Posterior vena cava (tissue), 2 donors: Measurements from ENCODE around the gene GABPB1. TPM values are rescaled to one million over a fixed set of nuclear protein-coding genes. Genes with fewer than 3 reads are reported as not detected.

Source experiments
- DNase-seq: peaks from one replicate; pipeline ENCODE4 v3.0.0-alpha.2; 2020; ENCODE audit warnings: low spot score
- intact Hi-C, 2 donors: fragments of 100-400 bp; cut with DNase I; formaldehyde crosslinking; loops; one replicate each; pipeline versions ENCODE4 v1.14.1 to v1.14.2; 2022 to 2023
- total RNA-seq, 2 donors: library from RNA; stranded (reverse); fragmentation: NEBNext Ultra II Directional; extraction: Animal tissue kit (Norgen Biotek cat#: 25700); gene quantifications; one replicate each; pipeline ENCODE4 v1.2.1, GENCODE V29; 2021
- donor health status: DM: yes; HTN: yes; CAD: no.
- donor health status: DM: yes; HTN: yes; CAD: no.

The GABPB1 gene
- total RNA-seq, 2 donors from 2014 or later: 11.6 to 16.7 TPM

- intact Hi-C loops: loop anchor here in 1 of 2 donors (10.0 kb wide), 1 partner anchor 71 kb away; the partner anchor contains the start of gene USP8
- no peak for DNase-seq
Observed at GRCh38 chr15:50353251-50353974, 1.6 kb downstream of the GABPB1 start.

GRCh38 chr15:50350621-50351020 lies 4.4 kb downstream of the GABPB1 start:
- no peak for DNase-seq
- intact Hi-C loops: loop anchor here in 1 of 2 donors (10.0 kb wide), 1 partner anchor 74 kb away; the partner anchor contains the start of gene USP8

- intact Hi-C loops: loop anchor here in 1 of 2 donors (5.0 kb wide), 1 partner anchor 277 kb away; no protein-coding TSS in a partner anchor
- no peak for DNase-seq
Observed at GRCh38 chr15:50345298-50345697, 9.7 kb downstream of the GABPB1 start.

GRCh38 chr15:50344006-50344464 lies 11.0 kb downstream of the GABPB1 start:
- no peak for DNase-seq
- intact Hi-C loops: no loop called here

GRCh38 chr15:50341616-50342136 lies 13.3 kb downstream of the GABPB1 start:
- no peak for DNase-seq
- intact Hi-C loops: no loop called here

- DNase-seq: no peak
- intact Hi-C loops: no loop called here
Observed at GRCh38 chr15:50340416-50340815, 14.6 kb downstream of the GABPB1 start.

GRCh38 chr15:50339717-50340116 lies 15.3 kb downstream of the GABPB1 start:
- DNase-seq: no peak
- intact Hi-C loops: no loop called here

- DNase-seq: no peak
- intact Hi-C loops: no loop called here
Observed at GRCh38 chr15:50335251-50335650, 19.7 kb downstream of the GABPB1 start.

- DNase-seq: no peak
- intact Hi-C loops: no loop called here
Observed at GRCh38 chr15:50333229-50333628, 21.8 kb downstream of the GABPB1 start.

GRCh38 chr15:50330921-50331320 lies 24.1 kb downstream of the GABPB1 start:
- intact Hi-C loops: no loop called here
- DNase-seq: no peak

GRCh38 chr15:50328116-50328515 lies 26.9 kb downstream of the GABPB1 start:
- DNase-seq: no peak
- intact Hi-C loops: loop anchor here in 1 of 2 donors (10.0 kb wide), 1 partner anchor 1123 kb away; no protein-coding TSS in a partner anchor

- intact Hi-C loops: loop anchor here in 1 of 2 donors (10.0 kb wide), 1 partner anchor 1117 kb away; no protein-coding TSS in a partner anchor
- no peak for DNase-seq
Observed at GRCh38 chr15:50321680-50322210, 33.3 kb downstream of the GABPB1 start.

- DNase-seq: no peak
- intact Hi-C loops: loop anchor here in 1 of 2 donors (10.0 kb wide), 1 partner anchor 1116 kb away; no protein-coding TSS in a partner anchor
Observed at GRCh38 chr15:50320504-50320903, 34.5 kb downstream of the GABPB1 start.

GRCh38 chr15:50318697-50319096 lies 36.3 kb downstream of the GABPB1 start:
- no peak for DNase-seq
- intact Hi-C loops: loop anchor here in 1 of 2 donors (10.0 kb wide), 1 partner anchor 1084 kb away; no protein-coding TSS in a partner anchor

GRCh38 chr15:50315814-50316630 lies 39.0 kb downstream of the GABPB1 start:
- no peak for DNase-seq
- intact Hi-C loops: loop anchor here in 1 of 2 donors (10.0 kb wide), 1 partner anchor 1081 kb away; no protein-coding TSS in a partner anchor

- DNase-seq: no peak
- intact Hi-C loops: loop anchor here in 1 of 2 donors (10.0 kb wide), 1 partner anchor 1078 kb away; no protein-coding TSS in a partner anchor
Observed at GRCh38 chr15:50312636-50313035, 42.4 kb downstream of the GABPB1 start.

GRCh38 chr15:50307799-50308198 lies 47.2 kb downstream of the GABPB1 start:
- intact Hi-C loops: no loop called here

GRCh38 chr15:50304836-50305235 lies 50.2 kb downstream of the GABPB1 start:
- DNase-seq: no peak
- intact Hi-C loops: no loop called here

More at GRCh38 chr15:50307799-50308198, 47.2 kb downstream of the GABPB1 start:
- no peak for DNase-seq

GRCh38 chr15:50302581-50302980 lies 52.4 kb downstream of the GABPB1 start:
- no peak for DNase-seq
- intact Hi-C loops: no loop called here
